ENCODE results near the gene KIF25. TPM values are rescaled to one million over a fixed set of nuclear protein-coding genes. Genes with fewer than 3 reads are reported as not detected.

Gene KIF25
- polyA plus RNA-seq, 2 of the 4 experiments (the other 2 are of a cell fraction) = 0.06 to 0.13 TPM

DNA sequence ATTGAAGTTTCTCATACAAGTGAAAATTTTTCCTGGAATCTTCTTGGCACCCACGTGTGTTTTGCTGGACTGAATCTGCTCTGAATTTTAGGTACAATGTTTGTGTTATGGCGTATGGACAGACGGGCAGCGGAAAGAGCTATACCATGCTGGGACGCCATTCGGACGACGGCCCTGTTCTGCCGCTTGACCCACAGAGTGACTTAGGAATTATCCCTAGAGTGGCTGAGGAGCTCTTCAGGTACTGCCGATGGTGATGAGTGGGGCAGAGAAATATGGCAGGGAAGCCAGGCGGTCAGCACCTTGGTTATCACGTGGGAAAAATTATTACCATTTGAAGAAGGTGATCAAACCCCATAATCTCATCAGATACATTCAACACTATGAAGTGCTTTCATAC, 36.3 kb downstream of the KIF25 start:
- Histone ChIP-seq H3K4me3 (no peak overlapping the region), H3K27ac (no peak overlapping the region), H3K9me3 (no peaks in the 10 kb centered on the region), H3K4me1 (peaks cover 4% of the 10 kb centered on the region; the same call in 1 of the 3 replicates), H3K4me2 (no peak overlapping the region)
- no peak for FAIRE-seq
- 97% methylated on average over 12 of the region's 12 CpGs for WGBS (ENCODE audit: missing lambda C conversion rate)
- ChIA-PET POLR2A (no interaction called here), CTCF (interaction anchor here (1.0 kb wide), 1 partner anchor 35 kb away, joined by 3 read pairs; no protein-coding TSS in a partner anchor)
- TF ChIP-seq BHLHE40 (IDR thresholded peaks at IDR 0.05; ENCODE audit: low read depth, low read length) = no peak
- TF ChIP-seq KDM5A (IDR thresholded peaks at IDR 0.05) = no peak
- TF ChIP-seq ZFP36 (IDR thresholded peaks at IDR 0.05; ENCODE audit: borderline replicate concordance, partially characterized antibody) = no peak
- TF ChIP-seq EP300 (IDR thresholded peaks at IDR 0.05) = no peak
- TF ChIP-seq, protein P1, sequence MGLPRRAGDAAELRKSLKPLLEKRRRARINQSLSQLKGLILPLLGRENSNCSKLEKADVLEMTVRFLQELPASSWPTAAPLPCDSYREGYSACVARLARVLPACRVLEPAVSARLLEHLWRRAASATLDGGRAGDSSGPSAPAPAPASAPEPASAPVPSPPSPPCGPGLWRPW (IDR thresholded peaks at IDR 0.05) = no peak
- TF ChIP-seq MAFK (IDR thresholded peaks at IDR 0.05; ENCODE audit: partially characterized antibody) = no peak
- no peak for TF ChIP-seq RNF2 (IDR thresholded peaks at IDR 0.05; ENCODE audit: borderline replicate concordance, low read depth)
- TF ChIP-seq, protein P2, sequence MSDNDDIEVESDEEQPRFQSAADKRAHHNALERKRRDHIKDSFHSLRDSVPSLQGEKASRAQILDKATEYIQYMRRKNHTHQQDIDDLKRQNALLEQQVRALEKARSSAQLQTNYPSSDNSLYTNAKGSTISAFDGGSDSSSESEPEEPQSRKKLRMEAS (IDR thresholded peaks at IDR 0.05) = no peak
- TF ChIP-seq, protein P3, sequence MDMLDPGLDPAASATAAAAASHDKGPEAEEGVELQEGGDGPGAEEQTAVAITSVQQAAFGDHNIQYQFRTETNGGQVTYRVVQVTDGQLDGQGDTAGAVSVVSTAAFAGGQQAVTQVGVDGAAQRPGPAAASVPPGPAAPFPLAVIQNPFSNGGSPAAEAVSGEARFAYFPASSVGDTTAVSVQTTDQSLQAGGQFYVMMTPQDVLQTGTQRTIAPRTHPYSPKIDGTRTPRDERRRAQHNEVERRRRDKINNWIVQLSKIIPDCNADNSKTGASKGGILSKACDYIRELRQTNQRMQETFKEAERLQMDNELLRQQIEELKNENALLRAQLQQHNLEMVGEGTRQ (IDR thresholded peaks at IDR 0.05) = no peak
- TF ChIP-seq HOXB13 (CRISPR knock-in tag; IDR thresholded peaks at IDR 0.05; ENCODE audit: low read depth) = no peak
- TF ChIP-seq ZNF302 (CRISPR knock-in tag; IDR thresholded peaks at IDR 0.05) = no peak
- TF ChIP-seq TP53 (CRISPR knock-in tag; IDR thresholded peaks at IDR 0.05) = no peak
- TF ChIP-seq, protein P4, sequence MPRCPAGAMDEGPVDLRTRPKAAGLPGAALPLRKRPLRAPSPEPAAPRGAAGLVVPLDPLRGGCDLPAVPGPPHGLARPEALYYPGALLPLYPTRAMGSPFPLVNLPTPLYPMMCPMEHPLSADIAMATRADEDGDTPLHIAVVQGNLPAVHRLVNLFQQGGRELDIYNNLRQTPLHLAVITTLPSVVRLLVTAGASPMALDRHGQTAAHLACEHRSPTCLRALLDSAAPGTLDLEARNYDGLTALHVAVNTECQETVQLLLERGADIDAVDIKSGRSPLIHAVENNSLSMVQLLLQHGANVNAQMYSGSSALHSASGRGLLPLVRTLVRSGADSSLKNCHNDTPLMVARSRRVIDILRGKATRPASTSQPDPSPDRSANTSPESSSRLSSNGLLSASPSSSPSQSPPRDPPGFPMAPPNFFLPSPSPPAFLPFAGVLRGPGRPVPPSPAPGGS (IDR thresholded peaks at IDR 0.05) = no peak
- TF ChIP-seq, protein P5, sequence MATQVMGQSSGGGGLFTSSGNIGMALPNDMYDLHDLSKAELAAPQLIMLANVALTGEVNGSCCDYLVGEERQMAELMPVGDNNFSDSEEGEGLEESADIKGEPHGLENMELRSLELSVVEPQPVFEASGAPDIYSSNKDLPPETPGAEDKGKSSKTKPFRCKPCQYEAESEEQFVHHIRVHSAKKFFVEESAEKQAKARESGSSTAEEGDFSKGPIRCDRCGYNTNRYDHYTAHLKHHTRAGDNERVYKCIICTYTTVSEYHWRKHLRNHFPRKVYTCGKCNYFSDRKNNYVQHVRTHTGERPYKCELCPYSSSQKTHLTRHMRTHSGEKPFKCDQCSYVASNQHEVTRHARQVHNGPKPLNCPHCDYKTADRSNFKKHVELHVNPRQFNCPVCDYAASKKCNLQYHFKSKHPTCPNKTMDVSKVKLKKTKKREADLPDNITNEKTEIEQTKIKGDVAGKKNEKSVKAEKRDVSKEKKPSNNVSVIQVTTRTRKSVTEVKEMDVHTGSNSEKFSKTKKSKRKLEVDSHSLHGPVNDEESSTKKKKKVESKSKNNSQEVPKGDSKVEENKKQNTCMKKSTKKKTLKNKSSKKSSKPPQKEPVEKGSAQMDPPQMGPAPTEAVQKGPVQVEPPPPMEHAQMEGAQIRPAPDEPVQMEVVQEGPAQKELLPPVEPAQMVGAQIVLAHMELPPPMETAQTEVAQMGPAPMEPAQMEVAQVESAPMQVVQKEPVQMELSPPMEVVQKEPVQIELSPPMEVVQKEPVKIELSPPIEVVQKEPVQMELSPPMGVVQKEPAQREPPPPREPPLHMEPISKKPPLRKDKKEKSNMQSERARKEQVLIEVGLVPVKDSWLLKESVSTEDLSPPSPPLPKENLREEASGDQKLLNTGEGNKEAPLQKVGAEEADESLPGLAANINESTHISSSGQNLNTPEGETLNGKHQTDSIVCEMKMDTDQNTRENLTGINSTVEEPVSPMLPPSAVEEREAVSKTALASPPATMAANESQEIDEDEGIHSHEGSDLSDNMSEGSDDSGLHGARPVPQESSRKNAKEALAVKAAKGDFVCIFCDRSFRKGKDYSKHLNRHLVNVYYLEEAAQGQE (IDR thresholded peaks at IDR 0.05) = no peak
- DNase-seq (ENCODE audit: low read depth in 1 of 2, low spot score in 1 of 2) = no peak
- no peak for ATAC-seq

DNA sequence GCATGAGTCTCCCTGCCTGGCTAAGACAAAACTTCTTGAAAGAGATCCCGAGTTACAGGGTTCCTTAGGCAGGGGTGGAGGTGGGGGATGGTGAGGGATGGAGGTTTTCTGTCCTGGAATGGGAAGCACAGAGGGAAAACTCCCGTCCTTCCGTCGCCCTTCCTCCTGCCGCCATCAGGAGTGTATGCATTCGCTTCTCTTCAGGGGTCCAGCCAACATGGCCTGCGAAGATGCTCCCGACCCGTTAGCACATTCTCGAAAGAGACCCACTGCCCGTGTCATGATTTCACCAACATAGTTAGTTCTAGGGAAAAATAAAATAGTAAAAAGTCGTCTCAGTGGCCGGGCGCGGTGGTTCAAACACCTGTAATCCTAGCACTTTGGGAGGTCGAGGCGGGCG, 37.1 kb downstream of the KIF25 start:
- DNase-seq (ENCODE audit: low read depth in 1 of 2, low spot score in 1 of 2) = no peak
- peak overlapping the region; percentile 88 for H3K4me2 ChIP-seq
- no peak for ATAC-seq
- no peak for TF ChIP-seq ZC3H11A (IDR thresholded peaks at IDR 0.05)
- no peak for TF ChIP-seq KDM5A (IDR thresholded peaks at IDR 0.05)
- TF ChIP-seq, protein P6, sequence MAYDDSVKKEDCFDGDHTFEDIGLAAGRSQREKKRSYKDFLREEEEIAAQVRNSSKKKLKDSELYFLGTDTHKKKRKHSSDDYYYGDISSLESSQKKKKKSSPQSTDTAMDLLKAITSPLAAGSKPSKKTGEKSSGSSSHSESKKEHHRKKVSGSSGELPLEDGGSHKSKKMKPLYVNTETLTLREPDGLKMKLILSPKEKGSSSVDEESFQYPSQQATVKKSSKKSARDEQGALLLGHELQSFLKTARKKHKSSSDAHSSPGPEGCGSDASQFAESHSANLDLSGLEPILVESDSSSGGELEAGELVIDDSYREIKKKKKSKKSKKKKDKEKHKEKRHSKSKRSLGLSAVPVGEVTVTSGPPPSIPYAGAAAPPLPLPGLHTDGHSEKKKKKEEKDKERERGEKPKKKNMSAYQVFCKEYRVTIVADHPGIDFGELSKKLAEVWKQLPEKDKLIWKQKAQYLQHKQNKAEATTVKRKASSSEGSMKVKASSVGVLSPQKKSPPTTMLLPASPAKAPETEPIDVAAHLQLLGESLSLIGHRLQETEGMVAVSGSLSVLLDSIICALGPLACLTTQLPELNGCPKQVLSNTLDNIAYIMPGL (CRISPR knock-in tag; IDR thresholded peaks at IDR 0.05; ENCODE audit: borderline replicate concordance) = no peak
- no peak for TF ChIP-seq RAD21 (conservative IDR thresholded peaks at IDR 0.05 in 1 of 2, IDR thresholded peaks at IDR 0.05 in 1 of 2)
- no peak for TF ChIP-seq HOXA7 (CRISPR knock-in tag; IDR thresholded peaks at IDR 0.05)
- TF ChIP-seq, protein P7, sequence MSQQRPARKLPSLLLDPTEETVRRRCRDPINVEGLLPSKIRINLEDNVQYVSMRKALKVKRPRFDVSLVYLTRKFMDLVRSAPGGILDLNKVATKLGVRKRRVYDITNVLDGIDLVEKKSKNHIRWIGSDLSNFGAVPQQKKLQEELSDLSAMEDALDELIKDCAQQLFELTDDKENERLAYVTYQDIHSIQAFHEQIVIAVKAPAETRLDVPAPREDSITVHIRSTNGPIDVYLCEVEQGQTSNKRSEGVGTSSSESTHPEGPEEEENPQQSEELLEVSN (IDR thresholded peaks at IDR 0.05; ENCODE audit: borderline replicate concordance, low read depth) = no peak
- TF ChIP-seq, protein P8, sequence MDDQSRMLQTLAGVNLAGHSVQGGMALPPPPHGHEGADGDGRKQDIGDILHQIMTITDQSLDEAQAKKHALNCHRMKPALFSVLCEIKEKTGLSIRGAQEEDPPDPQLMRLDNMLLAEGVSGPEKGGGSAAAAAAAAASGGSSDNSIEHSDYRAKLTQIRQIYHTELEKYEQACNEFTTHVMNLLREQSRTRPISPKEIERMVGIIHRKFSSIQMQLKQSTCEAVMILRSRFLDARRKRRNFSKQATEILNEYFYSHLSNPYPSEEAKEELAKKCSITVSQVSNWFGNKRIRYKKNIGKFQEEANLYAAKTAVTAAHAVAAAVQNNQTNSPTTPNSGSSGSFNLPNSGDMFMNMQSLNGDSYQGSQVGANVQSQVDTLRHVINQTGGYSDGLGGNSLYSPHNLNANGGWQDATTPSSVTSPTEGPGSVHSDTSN (IDR thresholded peaks at IDR 0.05) = no peak
- TF ChIP-seq ZFP36 (IDR thresholded peaks at IDR 0.05; ENCODE audit: borderline replicate concordance, partially characterized antibody) = no peak
- TF ChIP-seq, protein P2 (IDR thresholded peaks at IDR 0.05) = no peak
- TF ChIP-seq FOSL2 (IDR thresholded peaks at IDR 0.05) = no peak
- no peak for TF ChIP-seq FOSL2 (CRISPR knock-in tag; IDR thresholded peaks at IDR 0.05)
- TF ChIP-seq GATA3 (IDR thresholded peaks at IDR 0.05; ENCODE audit: borderline replicate concordance) = no peak
- TF ChIP-seq NR3C1 (IDR thresholded peaks at IDR 0.05) = no peak
- POLR2A ChIA-PET = no interaction called here
- peak overlapping the region in 1 of 2 experiments; percentile 83; a peak in 3 of 6 replicates for H3K27ac ChIP-seq
- H3K9me3 ChIP-seq = peaks cover 4% of the 10 kb centered on the region; the same call in 1 of the 3 replicates
- H3K4me1 ChIP-seq = peaks cover 4% of the 10 kb centered on the region; the same call in 1 of the 3 replicates
- CTCF ChIA-PET = no interaction called here
- no peak overlapping the region for H3K4me3 ChIP-seq
- 92% methylated on average over 18 of the region's 18 CpGs for WGBS (ENCODE audit: missing lambda C conversion rate)
- FAIRE-seq = no peak

Measured in A549 (cell line).